Tibial nerve (tissue), 4 donors: Measurements from ENCODE around the gene CAT. TPM values are rescaled to one million over a fixed set of nuclear protein-coding genes. Genes with fewer than 3 reads are reported as not detected.

Source experiments
- DNase-seq, 2 donors: peaks; one replicate each; pipeline ENCODE4 v3.0.0-alpha.2; 2019; ENCODE audit warnings: low spot score in 2 of 2
- H3K27ac ChIP-seq, 4 donors: fragments of 200-600 bp; sonication (generic) in 3 of 4; one replicate each; pipeline ENCODE4 v1.5.1; 2017 to 2019; ENCODE audit warnings: mild to moderate bottlenecking in 1 of 4
- H3K27me3 ChIP-seq, 2 donors: fragments of 200-600 bp; sonication (generic) in 1 of 2; one replicate each; pipeline versions ENCODE4 v1.5.1 to v1.6.0; 2017 to 2019
- H3K36me3 ChIP-seq, 3 donors: fragments of 200-600 bp; sonication (generic); one replicate each; pipeline ENCODE4 v1.5.1; 2018 to 2019
- H3K4me1 ChIP-seq, 4 donors: fragments of 200-600 bp; sonication (generic) in 3 of 4; one replicate each; pipeline ENCODE4 v1.5.1; 2017 to 2019
- H3K4me3 ChIP-seq, 4 donors: fragments of 200-600 bp; sonication (generic) in 3 of 4; one replicate each; pipeline ENCODE4 v1.5.1; 2017 to 2019; ENCODE audit warnings: mild to moderate bottlenecking in 1 of 4, moderate library complexity in 1 of 4
- H3K9me3 ChIP-seq, 4 donors: fragments of 200-600 bp; sonication (generic) in 3 of 4; one replicate each; pipeline ENCODE4 v1.5.1; 2017 to 2019
- EP300 ChIP-seq, 2 donors: sonication (generic); formaldehyde crosslinking; IDR thresholded peaks; one replicate each; pipeline ENCODE4 v1.6.1; 2017; ENCODE audit warnings: antibody characterized with exemption in 2 of 2, mild to moderate bottlenecking in 1 of 2
- POLR2A ChIP-seq, 2 donors: fragments of 450-650 bp; IDR thresholded peaks; one replicate each; pipeline ENCODE4 v1.6.1; 2017; ENCODE audit warnings: antibody characterized with exemption in 2 of 2, mild to moderate bottlenecking in 2 of 2, moderate library complexity in 2 of 2
- WGBS, 2 donors: methylation state at CpG; one replicate each; pipeline ENCODE4 v1.1.5; 2018; 5-methylcytosine and 5-hydroxymethylcytosine counted together
- total RNA-seq, 4 donors: library from RNA; depleted of rRNA; stranded (reverse); fragments of >200 nt; gene quantifications; one replicate each; pipeline ENCODE4 v1.1.0, GENCODE V29; 2016
- TF ChIP-seq, protein P1 (sequence below), 5 experiments: fragments of 200-600 bp in 3 of 5; fragments of 450-650 bp in 2 of 5; sonication (generic) in 3 of 5; IDR thresholded peaks; one replicate each; pipeline ENCODE4 v1.5.1; 2016 to 2019; ENCODE audit warnings: antibody characterized with exemption in 5 of 5, mild to moderate bottlenecking in 3 of 5, moderate library complexity in 2 of 5

Gene CAT
- total RNA-seq, 4 donors from 2014 or later, result 101 to 230 (median 147) TPM

DNA sequence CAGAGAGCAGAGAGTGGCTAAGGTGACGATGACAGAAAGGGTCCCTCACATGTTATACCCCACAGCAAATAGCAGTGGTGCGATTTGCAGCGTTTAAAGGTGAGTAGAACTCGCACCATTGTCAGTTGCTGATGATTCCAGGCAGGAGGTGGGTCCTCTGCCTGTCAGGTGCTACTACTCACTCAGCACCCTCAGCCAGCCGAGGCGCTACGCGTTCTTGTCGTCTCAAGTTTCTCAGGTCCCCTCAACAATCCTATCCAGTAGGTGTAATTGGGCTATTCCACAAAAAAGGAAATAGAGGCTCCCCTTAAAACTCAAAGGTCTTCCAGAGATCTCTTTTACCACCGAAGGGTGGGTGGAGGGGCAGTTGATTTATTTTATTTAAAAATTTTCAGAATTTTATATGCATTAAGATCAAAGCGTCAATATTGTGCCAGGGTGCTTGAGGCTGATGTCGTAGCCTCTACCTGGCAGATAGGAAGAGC is 56.5 kb downstream of the CAT start:
- no peak for DNase-seq
- Histone ChIP-seq H3K4me1 (peaks cover 0 to 7% (median 0%) of the 10 kb centered on the region in 4 donors), H3K9me3 (no peaks in the 10 kb centered on the region), H3K27ac (no peak overlapping the region), H3K4me3 (no peak overlapping the region), H3K36me3 (no peaks in the 10 kb centered on the region), H3K27me3 (no peaks in the 10 kb centered on the region)
- WGBS, 2 donors, result 91 to 92% methylated on average over 12 of the region's 12 CpGs
- TF ChIP-seq EP300 (IDR thresholded peaks at IDR 0.05) (no peak), POLR2A (IDR thresholded peaks at IDR 0.05) (no peak)
- TF ChIP-seq, protein P1, sequence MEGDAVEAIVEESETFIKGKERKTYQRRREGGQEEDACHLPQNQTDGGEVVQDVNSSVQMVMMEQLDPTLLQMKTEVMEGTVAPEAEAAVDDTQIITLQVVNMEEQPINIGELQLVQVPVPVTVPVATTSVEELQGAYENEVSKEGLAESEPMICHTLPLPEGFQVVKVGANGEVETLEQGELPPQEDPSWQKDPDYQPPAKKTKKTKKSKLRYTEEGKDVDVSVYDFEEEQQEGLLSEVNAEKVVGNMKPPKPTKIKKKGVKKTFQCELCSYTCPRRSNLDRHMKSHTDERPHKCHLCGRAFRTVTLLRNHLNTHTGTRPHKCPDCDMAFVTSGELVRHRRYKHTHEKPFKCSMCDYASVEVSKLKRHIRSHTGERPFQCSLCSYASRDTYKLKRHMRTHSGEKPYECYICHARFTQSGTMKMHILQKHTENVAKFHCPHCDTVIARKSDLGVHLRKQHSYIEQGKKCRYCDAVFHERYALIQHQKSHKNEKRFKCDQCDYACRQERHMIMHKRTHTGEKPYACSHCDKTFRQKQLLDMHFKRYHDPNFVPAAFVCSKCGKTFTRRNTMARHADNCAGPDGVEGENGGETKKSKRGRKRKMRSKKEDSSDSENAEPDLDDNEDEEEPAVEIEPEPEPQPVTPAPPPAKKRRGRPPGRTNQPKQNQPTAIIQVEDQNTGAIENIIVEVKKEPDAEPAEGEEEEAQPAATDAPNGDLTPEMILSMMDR (IDR thresholded peaks at IDR 0.05), result no peak

- Histone ChIP-seq H3K4me1 (peaks cover 0 to 7% (median 0%) of the 10 kb centered on the region in 4 donors), H3K9me3 (no peaks in the 10 kb centered on the region), H3K27ac (no peak overlapping the region), H3K36me3 (no peaks in the 10 kb centered on the region), H3K4me3 (no peak overlapping the region), H3K27me3 (no peaks in the 10 kb centered on the region)
- 46 to 54% methylated on average over 26 of the region's 26 CpGs for whole genome bisulfite sequencing, 2 donors
- no peak for DNase-seq
- TF ChIP-seq EP300 (IDR thresholded peaks at IDR 0.05) (no peak), POLR2A (IDR thresholded peaks at IDR 0.05) (no peak)
- TF ChIP-seq, protein P1 (IDR thresholded peaks at IDR 0.05), result no peak
These were observed 57.1 kb downstream of the CAT start for GRCh38 chr11:34495724-34496377.

- Histone ChIP-seq H3K9me3 (no peaks in the 10 kb centered on the region), H3K4me3 (no peak overlapping the region), H3K27ac (no peak overlapping the region), H3K27me3 (no peaks in the 10 kb centered on the region), H3K36me3 (no peaks in the 10 kb centered on the region), H3K4me1 (peaks cover 0 to 17% (median 3%) of the 10 kb centered on the region in 4 donors)
- WGBS, 2 donors, result 49 to 51% methylated on average over 3 of the region's 3 CpGs
- TF ChIP-seq EP300 (IDR thresholded peaks at IDR 0.05) (no peak), POLR2A (IDR thresholded peaks at IDR 0.05) (no peak)
- TF ChIP-seq, protein P1 (IDR thresholded peaks at IDR 0.05), result no peak
- no peak for DNase-seq
These were observed 61.2 kb downstream of the CAT start for GRCh38 chr11:34499719-34500500.

- H3K9me3 ChIP-seq, result no peaks in the 10 kb centered on the region
- peak overlapping the region in 1 of 4 donors; percentile 17 for H3K27ac ChIP-seq
- peak in 1 of 2 donors; percentile 28 for DNase-seq
- no peaks in the 10 kb centered on the region for H3K36me3 ChIP-seq
- TF ChIP-seq POLR2A (IDR thresholded peaks at IDR 0.05), result no peak
- peak in 1 of 2 donors; percentile 32 for TF ChIP-seq EP300 (IDR thresholded peaks at IDR 0.05)
- peaks cover 0 to 17% (median 3%) of the 10 kb centered on the region in 4 donors for H3K4me1 ChIP-seq
- 32 to 38% methylated on average over 4 of the region's 4 CpGs for WGBS, 2 donors
- no peaks in the 10 kb centered on the region for H3K27me3 ChIP-seq
- H3K4me3 ChIP-seq, result no peak overlapping the region
These were observed 62.8 kb downstream of the CAT start for GRCh38 chr11:34501500-34501899.

DNA sequence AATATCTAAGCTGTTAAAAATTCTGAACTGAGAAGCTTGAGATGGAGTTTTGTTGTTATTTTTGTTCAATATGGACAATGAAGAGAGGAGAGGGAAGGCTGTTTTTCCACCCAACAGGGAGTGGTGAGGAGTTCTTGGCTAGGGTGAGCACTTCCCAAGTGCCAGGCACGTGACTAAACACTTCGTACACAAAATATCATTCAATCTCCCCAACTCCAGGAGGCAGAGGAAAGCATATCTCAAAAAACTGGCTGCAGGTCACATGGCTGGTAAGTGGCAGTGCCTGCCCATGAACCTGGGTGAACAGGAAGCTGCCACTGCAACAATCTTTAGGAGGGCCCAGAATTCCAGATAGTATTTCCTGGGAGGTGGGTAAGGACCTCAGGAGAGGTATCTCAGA is 63.2 kb downstream of the CAT start:
- no peak for DNase-seq
- H3K27me3 ChIP-seq, result no peaks in the 10 kb centered on the region
- TF ChIP-seq, protein P1 (IDR thresholded peaks at IDR 0.05), result no peak
- TF ChIP-seq EP300 (IDR thresholded peaks at IDR 0.05), result no peak
- no peak for TF ChIP-seq POLR2A (IDR thresholded peaks at IDR 0.05)
- peaks cover 0 to 17% (median 3%) of the 10 kb centered on the region in 4 donors for H3K4me1 ChIP-seq
- no peaks in the 10 kb centered on the region for H3K36me3 ChIP-seq
- H3K27ac ChIP-seq, result no peak overlapping the region
- H3K9me3 ChIP-seq, result no peaks in the 10 kb centered on the region
- H3K4me3 ChIP-seq, result no peak overlapping the region
- WGBS, 2 donors, result 26 to 27% methylated on average over 2 of the region's 2 CpGs
